GM21390 (cell line): ENCODE measurements around the gene ACSS3.
"Not testable (repeated sequence)": the region's sequence is repeated elsewhere in the genome, so short reads cannot be mapped to it uniquely, and the experiment has no call there.

Source experiments
- ATAC-seq: cut with Tn5 transposase; IDR thresholded peaks from one replicate; pipeline ENCODE4 v1.9.1; 2021; ENCODE audit not compliant: unreplicated experiment

The ACSS3 gene

DNA sequence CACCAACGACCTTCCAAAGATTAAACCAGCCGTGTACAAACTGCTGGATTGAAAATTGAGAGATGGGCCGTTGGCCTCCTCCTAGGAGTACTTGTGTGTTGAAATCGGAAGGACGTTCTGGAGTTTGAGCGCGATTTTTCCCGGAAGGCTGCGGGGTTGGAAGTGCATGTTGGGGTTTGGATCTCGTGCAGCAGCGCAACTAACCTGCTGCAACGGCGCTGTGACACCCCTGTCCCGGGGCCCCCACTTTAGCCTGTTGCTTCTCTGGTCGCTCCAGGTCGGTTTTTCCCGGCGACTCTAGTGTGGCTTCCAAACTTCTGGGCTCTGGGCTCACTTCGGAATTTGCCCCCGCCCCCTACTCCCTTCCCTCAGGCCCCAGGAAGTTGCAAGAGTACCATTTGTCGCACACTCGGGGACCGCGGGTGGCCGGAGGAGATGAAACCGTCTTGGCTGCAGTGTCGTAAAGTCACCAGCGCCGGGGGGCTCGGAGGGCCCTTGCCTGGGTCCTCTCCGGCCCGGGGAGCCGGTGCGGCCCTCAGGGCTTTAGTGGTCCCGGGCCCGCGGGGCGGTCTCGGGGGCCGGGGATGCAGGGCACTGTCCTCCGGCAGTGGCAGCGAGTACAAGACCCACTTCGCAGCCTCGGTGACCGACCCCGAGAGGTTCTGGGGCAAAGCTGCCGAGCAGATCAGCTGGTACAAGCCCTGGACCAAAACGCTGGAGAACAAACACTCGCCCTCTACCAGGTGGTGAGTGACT lies at the start of gene ACSS3:
Gene ACSS3 (plus strand): TSS at position 394 of the 756 bp plus-strand sequence. CDS start 42 bp downstream, at position 436.
- no peak for ATAC-seq

DNA sequence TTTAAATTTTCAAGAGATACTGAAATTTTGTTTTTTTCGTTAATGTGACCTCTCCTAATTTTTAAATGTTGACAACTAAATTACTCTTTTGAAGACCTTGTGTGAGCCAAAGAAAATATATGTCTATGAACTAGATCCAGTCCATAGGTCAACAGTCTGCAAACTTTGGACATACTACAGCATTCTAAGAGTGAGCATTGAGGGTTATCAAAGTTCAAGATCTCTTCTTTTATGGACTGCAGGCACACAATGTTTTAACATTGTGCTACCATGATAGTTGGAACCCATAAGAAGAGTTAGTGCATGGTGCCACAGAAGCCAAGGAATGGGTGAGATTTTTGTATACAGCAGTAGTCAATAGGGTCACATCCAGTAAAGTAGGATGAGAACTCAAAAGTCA lies 43.0 kb upstream of the ACSS3 start:
- ATAC-seq: no peak

GRCh38 chr12:81039231-81039630 lies 38.6 kb upstream of the ACSS3 start:
- ATAC-seq: no peak

DNA sequence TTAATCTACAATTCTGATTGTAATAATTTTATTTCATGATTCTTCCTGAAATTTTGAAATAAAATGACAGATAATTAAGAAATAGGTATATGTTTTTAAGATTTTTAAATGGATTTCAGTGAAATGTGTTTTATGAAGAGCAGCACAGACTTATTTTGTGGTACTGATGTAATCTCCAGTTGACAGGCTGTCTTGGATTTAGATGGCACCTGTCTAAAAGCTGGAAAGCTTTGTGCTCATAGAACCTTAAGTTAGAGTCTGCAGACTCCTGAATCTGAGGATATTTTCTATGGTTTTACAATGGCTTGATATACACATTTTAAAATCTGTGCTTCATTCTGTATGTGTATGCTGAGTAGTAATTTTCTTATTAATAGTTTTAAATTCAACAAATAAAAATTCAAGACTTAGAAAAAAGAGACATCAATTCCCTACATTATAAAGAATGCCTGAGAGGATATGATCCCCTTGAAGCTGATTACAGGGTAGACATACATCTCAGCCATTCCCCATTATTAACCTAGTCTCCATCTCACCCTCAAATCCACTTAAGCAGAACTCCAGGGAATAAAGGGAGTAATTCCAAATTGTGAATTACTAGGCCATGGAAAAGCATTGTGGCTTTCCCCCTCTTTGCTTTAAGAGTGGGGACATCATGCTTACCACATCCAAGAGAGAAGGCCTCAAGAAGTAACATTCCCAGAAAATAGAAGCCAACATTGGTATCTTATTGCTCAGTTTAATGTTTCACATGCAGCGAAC lies 33.7 kb upstream of the ACSS3 start:
- no peak for ATAC-seq

DNA sequence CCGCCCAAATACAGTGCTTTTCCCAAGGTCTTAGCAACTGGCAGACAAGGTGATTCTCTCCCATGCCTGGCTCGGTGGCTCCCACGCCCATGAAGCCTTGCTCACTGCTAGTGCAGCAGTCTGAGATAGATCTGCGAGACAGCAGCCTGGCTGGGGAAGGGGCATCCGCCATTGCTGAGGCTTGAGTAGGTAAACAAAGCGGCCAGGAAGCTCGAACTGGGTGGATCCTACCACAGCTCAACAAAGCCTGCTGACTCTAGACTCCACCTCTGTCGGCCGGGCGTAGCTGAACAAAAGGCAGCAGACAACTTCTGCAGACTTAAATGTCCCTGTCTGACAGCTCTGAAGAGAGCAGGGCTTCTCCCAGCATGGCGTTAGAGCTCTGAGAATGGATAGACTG lies 12.9 kb upstream of the ACSS3 start:
- ATAC-seq: not testable (repeated sequence)

DNA sequence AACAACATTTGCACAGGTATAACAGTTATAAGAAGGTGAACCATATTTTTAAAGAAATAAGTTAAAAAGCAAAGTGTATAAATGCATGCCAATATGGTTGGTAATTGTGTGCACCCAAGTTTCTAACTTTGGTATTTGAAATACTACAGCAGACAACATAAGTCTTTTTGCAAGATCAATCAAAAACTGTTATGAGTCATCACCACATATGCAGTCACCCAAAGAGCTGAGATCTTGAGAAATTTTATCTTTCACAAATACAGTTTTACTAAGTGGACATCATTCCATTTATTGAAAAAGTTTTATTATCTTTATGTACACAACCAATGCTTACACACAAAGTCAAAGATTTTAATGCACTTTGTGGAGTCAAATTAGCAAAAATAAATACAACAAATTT lies 7.0 kb upstream of the ACSS3 start:
- ATAC-seq: no peak

DNA sequence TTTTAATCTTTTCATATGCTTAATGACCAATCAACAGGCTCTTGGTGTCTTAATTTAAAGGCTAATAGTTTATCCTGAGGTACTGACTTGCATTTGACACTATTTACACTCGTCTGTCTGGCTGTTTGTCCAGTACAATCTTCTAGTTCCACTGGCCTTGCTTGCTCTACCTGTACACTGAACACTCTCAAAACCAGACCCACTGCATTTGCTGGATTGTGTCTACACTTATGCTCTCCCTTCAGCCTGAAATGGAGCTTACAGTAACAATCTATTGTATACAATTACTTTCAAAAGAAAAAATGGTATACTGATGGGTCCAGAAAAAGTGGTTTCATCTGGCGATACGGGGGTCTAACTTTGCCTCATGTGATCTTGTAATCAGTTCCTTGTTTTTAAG lies 2.3 kb upstream of the ACSS3 start:
- no peak for ATAC-seq

DNA sequence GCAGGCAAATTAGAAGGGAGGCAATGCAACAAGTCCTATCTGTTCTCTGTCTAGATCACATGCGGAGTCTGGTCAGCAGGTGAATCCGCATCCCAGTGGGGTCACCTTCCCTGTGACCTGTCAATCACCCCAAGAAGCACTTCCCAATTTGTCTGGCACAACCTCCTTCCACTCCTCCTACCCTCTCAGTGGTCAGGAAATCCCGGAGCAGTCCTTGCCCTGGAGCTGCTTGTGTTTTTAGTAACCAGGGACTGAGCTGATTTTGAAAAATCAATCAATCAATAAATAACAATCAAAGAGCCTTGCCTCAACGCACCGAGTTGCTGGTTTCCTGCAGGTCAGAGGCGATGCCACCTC lies 572 bp upstream of the ACSS3 start:
- ATAC-seq: no peak

- ATAC-seq: no peak
These were observed 754 bp downstream of the ACSS3 start for GRCh38 chr12:81078469-81079196.

- no peak for ATAC-seq
These were observed 1.6 kb downstream of the ACSS3 start for GRCh38 chr12:81079280-81080076.

DNA sequence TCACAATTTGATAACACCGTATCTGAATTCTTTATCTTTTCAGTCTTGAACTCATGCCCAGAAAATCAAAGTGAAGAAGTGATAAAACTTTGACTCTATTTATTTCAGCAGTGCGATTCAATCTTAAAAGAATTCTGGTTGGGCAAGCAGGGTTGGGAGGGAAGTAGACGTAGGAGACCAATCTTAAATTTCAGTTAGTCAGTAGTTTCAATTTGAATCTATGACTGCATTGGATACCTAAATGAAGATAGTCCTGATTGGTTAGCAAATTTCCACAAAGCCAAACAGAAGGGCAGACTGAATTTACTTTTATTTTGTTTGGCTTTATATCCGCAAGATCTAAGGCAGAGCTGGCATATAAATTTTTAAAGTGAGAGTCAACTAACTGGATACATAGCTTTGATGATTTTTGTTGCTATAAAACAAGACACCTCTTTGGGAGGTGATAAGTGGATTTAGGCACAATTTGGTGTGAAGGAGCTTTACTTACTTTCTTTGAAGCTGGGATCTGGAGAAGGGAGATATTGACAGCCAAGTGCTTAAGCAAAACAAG lies 2.6 kb downstream of the ACSS3 start:
- ATAC-seq: no peak

DNA sequence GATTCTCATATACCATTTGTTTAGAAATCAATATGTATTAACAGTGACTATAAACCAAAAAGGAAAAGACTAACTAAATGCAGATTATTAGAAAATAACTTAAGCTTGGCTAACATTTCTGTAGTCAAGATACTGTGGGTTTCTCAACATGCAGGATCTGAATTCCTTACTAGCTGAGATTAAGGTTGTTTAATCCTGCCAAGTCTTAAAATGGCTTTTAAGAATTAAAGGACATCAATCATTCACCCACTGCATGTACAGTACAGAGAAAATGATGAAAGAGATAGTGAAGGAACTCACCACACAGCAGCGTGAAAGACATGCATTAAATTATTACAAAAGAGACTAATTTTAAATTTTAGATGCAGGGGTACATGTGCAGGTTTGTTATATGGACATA lies 3.8 kb downstream of the ACSS3 start:
- no peak for ATAC-seq

GRCh38 chr12:81083018-81083417 lies 5.1 kb downstream of the ACSS3 start:
- ATAC-seq: no peak

DNA sequence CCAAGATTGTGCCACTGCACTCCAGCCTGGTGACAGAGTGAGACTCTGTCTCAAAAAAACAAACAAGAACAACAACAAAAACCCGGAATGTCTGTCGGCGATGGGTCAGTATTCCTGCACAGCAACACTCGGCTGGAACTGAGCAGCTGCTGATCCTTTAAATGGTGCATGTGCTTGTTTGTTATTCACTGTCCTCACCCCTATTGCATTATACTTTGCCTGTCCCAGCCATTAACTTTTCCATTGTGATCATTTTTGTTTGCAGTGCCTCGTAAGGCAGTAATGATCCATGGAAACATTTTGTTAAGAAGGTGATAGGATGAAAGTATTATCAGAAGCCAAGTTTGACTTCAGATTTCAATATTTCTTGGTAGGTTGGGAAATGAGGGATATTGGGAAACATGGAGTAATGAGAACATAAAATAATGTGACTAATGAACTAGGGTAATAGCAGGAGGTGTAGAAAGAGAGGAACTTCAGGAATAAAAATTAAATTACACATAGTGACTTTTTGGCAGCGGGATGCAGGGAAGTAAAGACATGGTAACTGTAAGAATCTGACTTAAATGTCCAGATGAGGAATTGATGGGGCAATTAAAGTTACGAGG lies 6.1 kb downstream of the ACSS3 start:
- no peak for ATAC-seq

DNA sequence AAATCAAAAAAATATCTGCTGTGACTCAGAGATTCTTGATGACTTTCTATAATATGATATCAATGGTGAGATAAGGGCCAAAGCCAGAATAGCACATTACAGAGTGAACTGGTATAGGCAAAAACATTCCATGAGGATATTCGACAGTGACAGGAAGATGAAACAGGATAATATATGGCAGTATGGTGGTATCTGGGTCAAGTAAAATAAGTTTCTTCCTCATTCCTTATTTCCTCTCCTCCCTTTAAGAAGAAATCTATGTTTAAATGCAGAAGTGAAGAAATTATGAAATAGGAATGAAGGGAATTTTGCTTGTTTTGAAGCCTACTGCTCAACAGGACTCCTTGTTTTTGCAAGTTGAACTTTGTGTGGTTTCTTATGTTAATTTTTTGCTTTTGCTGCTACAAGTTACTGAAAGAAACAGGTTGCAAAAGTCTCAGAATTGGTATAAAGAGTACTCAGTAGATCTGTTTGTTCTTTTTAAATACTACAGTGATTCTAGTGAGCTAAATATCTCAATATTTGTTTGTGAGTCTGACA lies 7.0 kb downstream of the ACSS3 start:
- no peak for ATAC-seq

- ATAC-seq: no peak
These were observed 8.0 kb downstream of the ACSS3 start for GRCh38 chr12:81085832-81086231.

DNA sequence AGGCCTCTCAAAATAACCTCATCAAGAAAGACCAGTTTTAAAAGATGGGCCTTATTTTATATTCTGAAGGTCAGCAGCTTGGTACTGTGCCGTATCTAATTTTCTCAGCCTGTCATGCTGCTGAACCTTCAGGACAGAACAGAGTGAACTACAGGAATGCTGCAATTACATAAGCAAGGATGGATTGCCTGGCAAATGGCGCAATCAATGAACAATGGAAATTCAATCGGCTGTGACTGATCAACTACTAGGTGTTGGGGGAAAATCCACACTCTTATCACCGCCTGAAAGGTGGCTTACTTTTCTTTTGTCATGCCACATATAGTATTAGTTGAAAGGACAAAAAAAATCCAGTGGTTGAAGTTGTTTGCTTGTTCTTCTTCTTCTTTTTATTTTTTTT lies 8.5 kb downstream of the ACSS3 start:
- no peak for ATAC-seq

DNA sequence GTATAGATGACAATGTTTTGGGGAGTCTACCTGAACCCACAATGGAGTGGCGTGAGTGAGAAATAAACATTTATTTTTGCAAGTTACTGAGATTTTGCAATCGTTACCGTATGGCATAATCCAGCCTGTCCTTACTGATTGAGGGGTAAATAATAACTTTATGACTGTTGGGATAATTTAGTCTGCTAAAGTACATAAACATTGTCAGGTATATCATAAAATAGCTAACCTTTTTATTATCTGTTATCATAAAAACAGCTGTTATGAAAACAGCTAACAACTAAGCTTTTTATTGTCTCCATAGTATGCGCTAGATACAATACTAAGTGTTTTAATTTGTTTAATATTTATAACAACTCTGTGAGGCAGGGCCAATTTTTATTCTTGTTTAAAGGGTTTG lies 10.3 kb downstream of the ACSS3 start:
- no peak for ATAC-seq

GRCh38 chr12:81089412-81089811 lies 11.5 kb downstream of the ACSS3 start:
- no peak for ATAC-seq

DNA sequence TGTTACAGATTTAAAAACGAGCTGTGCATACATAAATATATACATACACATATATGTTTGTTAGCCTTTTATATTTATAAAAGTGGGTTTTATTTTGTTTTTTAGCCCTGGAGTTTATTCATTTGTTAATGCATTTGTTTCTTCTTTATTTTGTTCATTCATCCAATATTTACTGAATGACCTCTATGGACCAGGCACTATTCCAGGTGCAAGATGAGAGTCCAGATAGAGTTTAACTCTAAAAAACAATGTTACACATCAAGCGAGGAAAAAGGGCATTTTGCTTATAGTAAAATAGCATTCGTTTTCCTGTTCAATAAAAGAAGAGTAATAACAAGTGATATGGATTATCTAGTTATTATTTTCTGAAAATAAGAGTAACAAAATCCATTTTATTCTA lies 14.2 kb downstream of the ACSS3 start:
- ATAC-seq: no peak
